Astrocyte (in vitro differentiated cells and primary cell): Measurements from ENCODE around the gene PCNX1. TPM values are rescaled to one million over a fixed set of nuclear protein-coding genes. Genes with fewer than 3 reads are reported as not detected.
A peak's percentile ranks its signal among the peaks of the same experiment; 100 is the strongest.

Source experiments
- DNase-seq: peaks from one replicate; pipeline ENCODE4 v3.0.0-alpha.2; 2010; ENCODE audit warnings: low read depth
- FAIRE-seq: peaks from 2 replicates; lab custom pipeline; 2011; peaks lifted over from hg19 to GRCh38; lab: Jason Lieb, UNC
- H2AFZ ChIP-seq: 2 replicates; pipeline ENCODE4 v1.6.0; 2012; ENCODE audit warnings: low read depth, low read length, inconsistent platforms
- H3K27ac ChIP-seq: 2 replicates; pipeline ENCODE4 v1.5.1; 2011; ENCODE audit warnings: low read depth, low read length, inconsistent platforms
- H3K27me3 ChIP-seq: 2 replicates; pipeline ENCODE4 v1.6.0; 2011; ENCODE audit warnings: low read length, inconsistent platforms; ENCODE audit not compliant: insufficient read depth
- H3K36me3 ChIP-seq: 2 replicates; pipeline ENCODE4 v1.5.1; 2011; ENCODE audit warnings: low read length, inconsistent platforms; ENCODE audit not compliant: insufficient read depth
- H3K4me1 ChIP-seq: 2 replicates; pipeline ENCODE4 v1.5.1; 2011; ENCODE audit warnings: low read length, inconsistent platforms; ENCODE audit not compliant: insufficient read depth
- H3K4me2 ChIP-seq: 2 replicates; pipeline ENCODE4 v1.6.0; 2012; ENCODE audit warnings: low read length, inconsistent platforms
- H3K4me3 ChIP-seq: 2 replicates; pipeline ENCODE4 v1.5.1; 2011; ENCODE audit warnings: low read depth, mild to moderate bottlenecking, low read length, inconsistent platforms; ENCODE audit not compliant: insufficient read depth
- H3K79me2 ChIP-seq: 2 replicates; pipeline ENCODE4 v1.6.0; 2012; ENCODE audit warnings: mild to moderate bottlenecking, low read length, inconsistent platforms; ENCODE audit not compliant: insufficient read depth
- H3K9ac ChIP-seq: 2 replicates; pipeline ENCODE4 v1.6.0; 2012; ENCODE audit warnings: mild to moderate bottlenecking, low read length, inconsistent platforms
- H3K9me3 ChIP-seq: 2 replicates; pipeline ENCODE4 v1.5.1; 2012; ENCODE audit warnings: low read depth, mild to moderate bottlenecking, low read length, inconsistent platforms; ENCODE audit not compliant: insufficient read depth
- H4K20me1 ChIP-seq: 2 replicates; pipeline ENCODE4 v1.6.0; 2012; ENCODE audit warnings: low read length, inconsistent platforms; ENCODE audit not compliant: insufficient read depth
- H3K27ac Mint-ChIP-seq: one replicate; pipeline ENCODE4 v1.8.0; 2021; ENCODE audit warnings: mild to moderate bottlenecking, mixed read lengths; ENCODE audit not compliant: unreplicated experiment
- H3K27me3 Mint-ChIP-seq: one replicate; pipeline ENCODE4 v1.8.0; 2021; ENCODE audit warnings: low read depth, mixed read lengths; ENCODE audit not compliant: unreplicated experiment
- H3K36me3 Mint-ChIP-seq: one replicate; pipeline ENCODE4 v1.8.0; 2021; ENCODE audit warnings: low read depth, mixed read lengths; ENCODE audit not compliant: unreplicated experiment
- H3K4me1 Mint-ChIP-seq: one replicate; pipeline ENCODE4 v1.8.0; 2021; ENCODE audit warnings: low read depth, mixed read lengths; ENCODE audit not compliant: unreplicated experiment
- H3K4me3 Mint-ChIP-seq: one replicate; pipeline ENCODE4 v1.8.0; 2021; ENCODE audit warnings: mild to moderate bottlenecking, moderate library complexity, mixed read lengths; ENCODE audit not compliant: unreplicated experiment
- H3K9me3 Mint-ChIP-seq: one replicate; pipeline ENCODE4 v1.8.0; 2021; ENCODE audit warnings: mild to moderate bottlenecking, mixed read lengths; ENCODE audit not compliant: unreplicated experiment
- EZH2 ChIP-seq: IDR thresholded peaks from 2 replicates; pipeline ENCODE4 v1.6.1; 2012; ENCODE audit warnings: mild to moderate bottlenecking, low read length, inconsistent platforms; ENCODE audit not compliant: insufficient read depth
- total RNA-seq: library from RNA; stranded (reverse); gene quantifications from 2 replicates; pipeline ENCODE4 v1.2.1, GENCODE V29; 2021
- TF ChIP-seq, protein P1 (sequence below): IDR thresholded peaks from 2 replicates; pipeline ENCODE4 v1.5.1; 2011; ENCODE audit warnings: low read depth, mild to moderate bottlenecking, inconsistent platforms, low read length, moderate library complexity; ENCODE audit not compliant: insufficient read depth

The PCNX1 gene
- total RNA-seq, 1 donor from 2014 or later = 91.3 TPM

DNA sequence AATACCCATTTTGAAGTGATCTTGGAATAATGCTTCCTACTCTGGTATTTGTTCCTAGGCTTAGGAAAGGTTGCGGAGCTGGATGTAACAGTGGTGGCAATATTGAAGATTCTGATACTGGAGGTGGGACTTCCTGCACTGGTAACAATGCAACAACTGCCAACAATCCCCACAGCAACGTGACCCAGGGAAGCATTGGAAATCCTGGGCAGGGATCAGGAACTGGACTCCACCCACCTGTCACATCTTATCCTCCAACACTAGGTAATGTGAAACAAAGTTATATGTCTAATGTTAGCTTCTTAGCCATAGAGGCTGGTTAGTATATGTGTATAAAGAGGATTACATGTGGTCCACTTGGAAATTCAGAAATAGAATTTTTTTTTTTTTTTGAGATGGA lies 197.9 kb downstream of the PCNX1 start:
- Mint-ChIP-seq H3K27ac (no peak overlapping the region), H3K27me3 (no peaks in the 10 kb centered on the region), H3K36me3 (peaks cover 17% of the 10 kb centered on the region), H3K4me1 (peaks cover 19% of the 10 kb centered on the region), H3K4me3 (no peak overlapping the region), H3K9me3 (no peaks in the 10 kb centered on the region)
- FAIRE-seq (no peak), DNase-seq (no peak)
- no peak for TF ChIP-seq EZH2
- TF ChIP-seq, protein P1, sequence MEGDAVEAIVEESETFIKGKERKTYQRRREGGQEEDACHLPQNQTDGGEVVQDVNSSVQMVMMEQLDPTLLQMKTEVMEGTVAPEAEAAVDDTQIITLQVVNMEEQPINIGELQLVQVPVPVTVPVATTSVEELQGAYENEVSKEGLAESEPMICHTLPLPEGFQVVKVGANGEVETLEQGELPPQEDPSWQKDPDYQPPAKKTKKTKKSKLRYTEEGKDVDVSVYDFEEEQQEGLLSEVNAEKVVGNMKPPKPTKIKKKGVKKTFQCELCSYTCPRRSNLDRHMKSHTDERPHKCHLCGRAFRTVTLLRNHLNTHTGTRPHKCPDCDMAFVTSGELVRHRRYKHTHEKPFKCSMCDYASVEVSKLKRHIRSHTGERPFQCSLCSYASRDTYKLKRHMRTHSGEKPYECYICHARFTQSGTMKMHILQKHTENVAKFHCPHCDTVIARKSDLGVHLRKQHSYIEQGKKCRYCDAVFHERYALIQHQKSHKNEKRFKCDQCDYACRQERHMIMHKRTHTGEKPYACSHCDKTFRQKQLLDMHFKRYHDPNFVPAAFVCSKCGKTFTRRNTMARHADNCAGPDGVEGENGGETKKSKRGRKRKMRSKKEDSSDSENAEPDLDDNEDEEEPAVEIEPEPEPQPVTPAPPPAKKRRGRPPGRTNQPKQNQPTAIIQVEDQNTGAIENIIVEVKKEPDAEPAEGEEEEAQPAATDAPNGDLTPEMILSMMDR = no peak
- Histone ChIP-seq H3K9ac (no peak overlapping the region), H3K4me1 (no peaks in the 10 kb centered on the region), H3K79me2 (no peaks in the 10 kb centered on the region), H3K4me2 (no peak overlapping the region), H3K27ac (no peak overlapping the region), H2AFZ (no peak overlapping the region), H3K4me3 (no peak overlapping the region), H4K20me1 (no peaks in the 10 kb centered on the region), H3K9me3 (no peaks in the 10 kb centered on the region), H3K27me3 (no peaks in the 10 kb centered on the region), H3K36me3 (peaks cover 33% of the 10 kb centered on the region)

DNA sequence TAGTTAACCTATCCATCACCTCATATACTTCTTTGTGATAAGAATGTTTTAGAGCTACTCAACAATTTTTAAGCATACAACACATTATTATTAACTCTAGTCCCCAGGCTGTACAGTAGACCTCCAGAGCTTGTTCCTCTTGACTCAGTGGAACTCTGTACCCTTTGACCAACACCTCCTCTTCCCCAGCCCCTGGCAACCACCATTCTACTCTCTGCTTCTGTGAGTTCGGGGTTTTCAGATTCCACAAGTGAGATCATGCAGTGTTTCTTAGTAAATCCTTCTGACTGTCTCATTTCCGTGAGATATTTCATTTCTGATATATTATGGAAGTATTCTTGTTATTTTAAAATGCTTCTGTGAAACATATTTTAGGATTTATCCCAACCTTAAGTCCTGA lies 200.7 kb downstream of the PCNX1 start:
- peaks cover 15% of the 10 kb centered on the region for H3K4me1 Mint-ChIP-seq
- no peak overlapping the region for H3K4me3 ChIP-seq
- peaks cover 28% of the 10 kb centered on the region for H3K36me3 ChIP-seq
- H3K27me3 ChIP-seq = no peaks in the 10 kb centered on the region
- TF ChIP-seq, protein P1 = no peak
- TF ChIP-seq EZH2 = no peak
- H3K9me3 ChIP-seq = no peaks in the 10 kb centered on the region
- no peaks in the 10 kb centered on the region for H3K9me3 Mint-ChIP-seq
- no peak overlapping the region for H3K4me2 ChIP-seq
- H3K9ac ChIP-seq = no peak overlapping the region
- no peak overlapping the region for H3K27ac ChIP-seq
- FAIRE-seq = no peak
- H3K79me2 ChIP-seq = no peaks in the 10 kb centered on the region
- no peaks in the 10 kb centered on the region for H4K20me1 ChIP-seq
- H3K27ac Mint-ChIP-seq = peak overlapping the region; percentile 65
- H3K36me3 Mint-ChIP-seq = peaks cover 19% of the 10 kb centered on the region
- no peak overlapping the region for H3K4me3 Mint-ChIP-seq
- H2AFZ ChIP-seq = no peak overlapping the region
- no peak for DNase-seq
- H3K27me3 Mint-ChIP-seq = no peaks in the 10 kb centered on the region
- H3K4me1 ChIP-seq = no peaks in the 10 kb centered on the region

DNA sequence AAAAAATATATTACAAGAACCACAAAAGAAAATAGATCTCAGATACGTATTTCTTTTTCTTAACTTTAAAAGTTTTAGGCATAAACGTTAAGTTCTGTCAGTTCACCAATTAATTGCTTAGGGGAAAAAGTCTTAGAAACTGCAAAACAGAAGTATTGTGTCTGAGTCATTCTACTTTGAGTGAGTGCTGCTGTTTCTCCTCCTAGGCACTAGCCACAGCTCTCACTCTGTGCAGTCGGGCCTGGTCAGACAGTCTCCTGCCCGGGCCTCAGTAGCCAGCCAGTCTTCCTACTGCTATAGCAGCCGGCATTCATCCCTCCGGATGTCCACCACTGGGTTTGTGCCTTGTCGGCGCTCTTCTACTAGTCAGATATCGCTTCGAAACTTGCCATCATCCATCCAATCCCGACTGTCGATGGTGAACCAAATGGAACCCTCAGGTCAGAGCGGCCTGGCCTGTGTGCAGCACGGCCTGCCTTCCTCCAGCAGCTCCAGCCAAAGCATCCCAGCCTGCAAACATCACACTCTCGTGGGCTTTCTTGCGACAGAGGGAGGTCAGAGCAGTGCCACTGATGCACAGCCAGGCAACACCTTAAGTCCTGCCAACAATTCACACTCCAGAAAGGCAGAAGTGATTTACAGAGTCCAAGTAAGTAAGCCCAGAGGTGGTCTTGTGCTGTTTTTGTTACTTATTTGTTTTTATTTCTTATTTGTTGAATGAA lies 201.3 kb downstream of the PCNX1 start:
- Histone ChIP-seq H3K4me2 (no peak overlapping the region), H3K79me2 (no peaks in the 10 kb centered on the region), H3K4me3 (no peak overlapping the region), H3K27ac (no peak overlapping the region), H3K4me1 (no peaks in the 10 kb centered on the region), H3K9me3 (no peaks in the 10 kb centered on the region), H3K9ac (no peak overlapping the region), H3K36me3 (peaks cover 21% of the 10 kb centered on the region), H4K20me1 (no peaks in the 10 kb centered on the region), H3K27me3 (no peaks in the 10 kb centered on the region), H2AFZ (no peak overlapping the region)
- Mint-ChIP-seq H3K9me3 (no peaks in the 10 kb centered on the region), H3K4me1 (peaks cover 15% of the 10 kb centered on the region), H3K4me3 (peak overlapping the region; percentile 4), H3K27ac (peak overlapping the region; percentile 65), H3K36me3 (peaks cover 16% of the 10 kb centered on the region), H3K27me3 (no peaks in the 10 kb centered on the region)
- DNase-seq (no peak), FAIRE-seq (no peak)
- TF ChIP-seq, protein P1 = no peak
- TF ChIP-seq EZH2 = no peak
